ENCODE measurements around the gene XRN1.
"Not testable (repeated sequence)": the region's sequence is repeated elsewhere in the genome, so short reads cannot be mapped to it uniquely, and the experiment has no call there.

Gene XRN1

GRCh38 chr3:142352698-142353097 is 95.1 kb downstream of the XRN1 start:
- DNase-seq (ENCODE audit: low read depth in 1 of 2, low spot score in 1 of 2) = not testable (repeated sequence)

GRCh38 chr3:142348460-142348859 is 99.4 kb downstream of the XRN1 start:
- DNase-seq (ENCODE audit: low read depth in 1 of 2, low spot score in 1 of 2) = no peak

GRCh38 chr3:142337994-142338393 is 109.8 kb downstream of the XRN1 start:
- DNase-seq (ENCODE audit: low read depth in 1 of 2, low spot score in 1 of 2) = no peak

- DNase-seq (ENCODE audit: low read depth in 1 of 2, low spot score in 1 of 2) = no peak
Observed at GRCh38 chr3:142332390-142332789, 115.4 kb downstream of the XRN1 start.

GRCh38 chr3:142324275-142324953 is 123.4 kb downstream of the XRN1 start:
- DNase-seq (ENCODE audit: low read depth in 1 of 2, low spot score in 1 of 2) = not testable (repeated sequence)

- no peak for DNase-seq (ENCODE audit: low read depth in 1 of 2, low spot score in 1 of 2)
Observed at GRCh38 chr3:142319912-142320311, 127.9 kb downstream of the XRN1 start.

- no peak for DNase-seq (ENCODE audit: low read depth in 1 of 2, low spot score in 1 of 2)
Observed at GRCh38 chr3:142319094-142319493, 128.7 kb downstream of the XRN1 start.

- DNase-seq (ENCODE audit: low read depth in 1 of 2, low spot score in 1 of 2) = no peak
Observed at GRCh38 chr3:142318331-142318730, 129.5 kb downstream of the XRN1 start.

GRCh38 chr3:142315978-142316388 is 131.9 kb downstream of the XRN1 start:
- DNase-seq (ENCODE audit: low read depth in 1 of 2, low spot score in 1 of 2) = not testable (repeated sequence)

GRCh38 chr3:142315083-142315482 is 132.8 kb downstream of the XRN1 start:
- no peak for DNase-seq (ENCODE audit: low read depth in 1 of 2, low spot score in 1 of 2)

- DNase-seq (ENCODE audit: low read depth in 1 of 2, low spot score in 1 of 2) = no peak
Observed at GRCh38 chr3:142310439-142310838, 137.4 kb downstream of the XRN1 start.

- not testable (repeated sequence) for DNase-seq (ENCODE audit: low read depth in 1 of 2, low spot score in 1 of 2)
Observed at GRCh38 chr3:142302847-142303246, 145.0 kb downstream of the XRN1 start.

GRCh38 chr3:142298626-142299025 is 149.2 kb downstream of the XRN1 start:
- no peak for DNase-seq (ENCODE audit: low read depth in 1 of 2, low spot score in 1 of 2)

GRCh38 chr3:142296507-142296906 is 151.3 kb downstream of the XRN1 start:
- DNase-seq (ENCODE audit: low read depth in 1 of 2, low spot score in 1 of 2) = no peak

GRCh38 chr3:142287866-142288638 is 159.8 kb downstream of the XRN1 start:
- DNase-seq (ENCODE audit: low read depth in 1 of 2, low spot score in 1 of 2) = no peak

GRCh38 chr3:142285083-142285517 is 162.7 kb downstream of the XRN1 start:
- no peak for DNase-seq (ENCODE audit: low read depth in 1 of 2, low spot score in 1 of 2)

- no peak for DNase-seq (ENCODE audit: low read depth in 1 of 2, low spot score in 1 of 2)
Observed at GRCh38 chr3:142282503-142282902, 165.3 kb downstream of the XRN1 start.

GRCh38 chr3:142281474-142281873 is 166.4 kb downstream of the XRN1 start:
- DNase-seq (ENCODE audit: low read depth in 1 of 2, low spot score in 1 of 2) = no peak

- no peak for DNase-seq (ENCODE audit: low read depth in 1 of 2, low spot score in 1 of 2)
Observed at GRCh38 chr3:142279965-142280590, 167.8 kb downstream of the XRN1 start.

- no peak for DNase-seq (ENCODE audit: low read depth in 1 of 2, low spot score in 1 of 2)
Observed at GRCh38 chr3:142278451-142278850, 169.4 kb downstream of the XRN1 start.

GRCh38 chr3:142276781-142277180 is 171.1 kb downstream of the XRN1 start:
- no peak for DNase-seq (ENCODE audit: low read depth in 1 of 2, low spot score in 1 of 2)

GRCh38 chr3:142275856-142276255 is 172.0 kb downstream of the XRN1 start:
- DNase-seq (ENCODE audit: low read depth in 1 of 2, low spot score in 1 of 2) = no peak
